KG1 (cell line): Measurements from ENCODE around the gene SERPIND1.

ENCODE experiments used
- DNase-seq: peaks from one replicate; lab custom pipeline; 2025; lab: John Stamatoyannopoulos, UW

SERPIND1 gene

GRCh38 chr22:20776624-20777405 lies 2.9 kb downstream of the SERPIND1 start:
- no peak for DNase-seq

GRCh38 chr22:20777420-20778177 lies 3.7 kb downstream of the SERPIND1 start:
- no peak for DNase-seq

- no peak for DNase-seq
These were observed 5.3 kb downstream of the SERPIND1 start for GRCh38 chr22:20779014-20779817.

DNA sequence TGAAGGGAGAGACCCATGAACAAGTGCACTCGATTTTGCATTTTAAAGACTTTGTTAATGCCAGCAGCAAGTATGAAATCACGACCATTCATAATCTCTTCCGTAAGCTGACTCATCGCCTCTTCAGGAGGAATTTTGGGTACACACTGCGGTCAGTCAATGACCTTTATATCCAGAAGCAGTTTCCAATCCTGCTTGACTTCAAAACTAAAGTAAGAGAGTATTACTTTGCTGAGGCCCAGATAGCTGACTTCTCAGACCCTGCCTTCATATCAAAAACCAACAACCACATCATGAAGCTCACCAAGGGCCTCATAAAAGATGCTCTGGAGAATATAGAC lies 5.9 kb downstream of the SERPIND1 start:
- DNase-seq: no peak

GRCh38 chr22:20781272-20781990 lies 7.5 kb downstream of the SERPIND1 start:
- no peak for DNase-seq

DNA sequence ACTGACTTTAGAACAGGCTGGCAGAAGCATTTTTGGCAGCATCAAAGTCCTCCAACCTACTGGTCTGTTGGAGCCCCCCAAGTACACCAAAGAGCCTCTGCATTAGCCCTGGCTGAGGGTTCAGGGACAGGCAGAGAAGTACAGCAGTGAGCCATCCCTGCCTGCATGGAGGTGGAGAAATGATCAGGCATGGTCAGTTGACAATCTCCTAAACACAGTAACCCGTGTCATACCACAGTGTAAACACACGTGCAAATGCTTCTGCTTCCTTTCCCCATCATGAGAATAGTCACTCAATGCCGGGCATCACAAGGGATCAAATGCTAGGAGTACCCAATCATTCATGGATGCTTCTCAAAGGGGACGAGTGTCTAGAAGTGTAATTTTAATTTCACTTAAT lies 8.2 kb downstream of the SERPIND1 start:
- no peak for DNase-seq

GRCh38 chr22:20782596-20783299 lies 8.8 kb downstream of the SERPIND1 start:
- no peak for DNase-seq

- no peak for DNase-seq
These were observed 9.4 kb downstream of the SERPIND1 start for GRCh38 chr22:20783300-20783673.

DNA sequence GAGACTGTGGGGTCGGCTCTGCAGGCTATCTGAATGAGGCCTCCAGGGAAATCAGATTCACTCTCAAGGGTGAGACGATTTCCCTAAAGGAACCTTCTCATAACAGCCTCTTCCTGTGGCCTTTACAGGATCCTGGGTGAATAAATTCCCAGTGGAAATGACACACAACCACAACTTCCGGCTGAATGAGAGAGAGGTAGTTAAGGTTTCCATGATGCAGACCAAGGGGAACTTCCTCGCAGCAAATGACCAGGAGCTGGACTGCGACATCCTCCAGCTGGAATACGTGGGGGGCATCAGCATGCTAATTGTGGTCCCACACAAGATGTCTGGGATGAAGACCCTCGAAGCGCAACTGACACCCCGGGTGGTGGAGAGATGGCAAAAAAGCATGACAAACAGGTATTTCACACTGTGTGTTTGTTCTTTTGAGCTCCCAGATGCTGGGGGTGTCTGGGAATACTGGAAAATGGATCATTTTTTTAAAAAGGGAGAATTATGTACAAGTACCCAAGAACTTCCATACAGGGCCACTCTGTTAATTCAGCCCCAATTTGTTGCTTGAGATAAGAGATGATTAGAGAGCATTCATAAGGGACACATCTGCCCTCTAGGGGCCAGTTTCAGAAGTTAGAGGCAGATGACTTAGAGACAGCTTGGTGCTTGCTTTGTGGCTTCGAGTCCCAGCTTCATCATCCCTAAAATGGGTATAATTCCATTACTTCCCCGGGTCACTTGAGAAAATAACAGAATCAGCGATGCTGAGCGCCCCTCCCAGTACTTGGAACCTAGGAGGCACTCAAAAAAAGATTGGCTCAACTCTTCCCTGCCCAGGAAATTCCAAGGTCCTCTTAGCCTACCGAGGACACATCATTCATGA lies 10.2 kb downstream of the SERPIND1 start:
- no peak for DNase-seq

GRCh38 chr22:20785415-20785814 lies 11.5 kb downstream of the SERPIND1 start:
- DNase-seq: no peak

DNA sequence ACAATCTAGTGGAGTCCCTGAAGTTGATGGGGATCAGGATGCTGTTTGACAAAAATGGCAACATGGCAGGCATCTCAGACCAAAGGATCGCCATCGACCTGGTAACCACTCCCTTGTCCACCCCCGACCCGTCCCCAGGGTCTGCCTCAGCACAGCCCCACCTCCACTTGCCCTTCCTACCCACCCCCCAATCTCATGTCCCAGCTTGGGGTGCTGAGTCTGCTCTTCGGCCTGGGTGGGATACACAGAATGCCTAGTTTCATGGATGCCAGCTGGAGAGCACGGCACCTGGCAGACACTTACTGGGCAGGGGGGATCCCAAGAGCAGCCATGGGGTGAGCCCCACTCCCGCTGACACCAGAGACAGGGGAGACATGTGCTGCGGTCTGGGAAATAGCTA lies 12.1 kb downstream of the SERPIND1 start:
- no peak for DNase-seq

- no peak for DNase-seq
These were observed 12.6 kb downstream of the SERPIND1 start for GRCh38 chr22:20786536-20786979.

- DNase-seq: no peak
These were observed 13.3 kb downstream of the SERPIND1 start for GRCh38 chr22:20787223-20787622.

- no peak for DNase-seq
These were observed 14.1 kb downstream of the SERPIND1 start for GRCh38 chr22:20787746-20788626.

DNA sequence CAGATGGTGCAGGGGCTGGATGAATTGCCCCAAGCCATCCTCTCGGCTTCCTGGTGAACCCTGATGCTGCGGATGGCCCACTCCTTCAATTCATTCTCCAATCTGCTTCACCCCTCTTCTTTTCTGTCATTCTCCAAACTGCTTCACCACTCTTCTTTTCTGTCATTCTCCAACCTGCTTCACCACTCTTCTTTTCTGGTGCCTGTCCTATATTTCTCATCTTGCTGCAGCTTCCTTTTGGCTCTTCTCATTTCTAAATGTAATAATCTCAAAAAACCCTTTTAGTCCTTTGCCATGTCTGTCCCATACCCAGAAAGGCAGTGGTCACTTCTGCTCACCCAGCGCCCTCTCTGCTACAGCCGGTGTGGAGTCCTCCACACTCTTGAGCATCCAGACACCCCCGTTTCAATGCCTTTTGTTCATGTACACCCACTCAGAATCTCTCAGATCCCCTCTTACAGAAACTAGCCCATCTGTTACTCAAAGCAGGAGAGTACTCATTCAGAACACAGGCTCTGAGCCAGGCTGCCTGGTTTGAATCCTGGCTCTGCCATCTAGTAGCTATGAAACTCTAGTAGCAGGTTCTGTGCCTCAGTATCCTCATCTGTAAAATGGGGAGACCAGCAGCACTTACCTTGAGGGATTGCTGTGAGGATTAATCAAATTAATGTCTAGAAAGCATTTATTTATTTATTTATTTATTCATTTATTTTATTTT lies 14.9 kb downstream of the SERPIND1 start:
- DNase-seq: no peak

DNA sequence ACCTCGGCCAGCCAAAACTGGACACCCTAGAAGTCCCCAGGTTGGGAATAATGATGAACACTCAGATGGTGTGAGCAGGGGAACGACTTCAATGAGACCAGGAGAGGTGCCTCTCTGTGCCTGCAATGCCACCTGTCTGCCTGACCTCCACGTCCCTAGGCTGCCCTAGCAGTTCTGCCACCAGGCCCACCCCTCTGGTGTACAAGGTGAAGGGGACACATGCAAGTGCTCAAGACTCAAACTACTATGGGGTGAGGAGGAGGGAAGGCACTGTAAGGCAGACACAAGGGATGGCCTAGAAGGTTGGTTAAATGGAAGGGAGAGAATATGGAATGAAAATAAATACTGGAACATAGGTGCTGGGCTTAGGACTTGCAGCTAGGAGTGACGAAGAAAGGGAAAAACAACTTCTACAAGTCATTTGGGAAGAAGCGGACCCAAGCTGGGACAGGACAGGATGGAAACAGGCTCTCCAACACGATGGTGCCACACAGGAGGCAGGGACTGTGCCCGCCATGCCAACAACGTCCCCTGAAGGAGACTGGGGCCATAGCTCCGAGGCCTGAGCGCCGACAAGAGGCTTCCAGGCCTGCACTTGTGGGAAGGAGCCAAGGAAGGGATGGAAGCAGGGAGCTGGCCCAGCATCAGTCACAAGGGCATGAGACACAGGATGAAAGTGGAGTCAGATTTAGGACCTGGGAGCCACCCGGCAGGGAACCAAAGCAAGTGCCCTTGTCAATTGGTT lies 18.5 kb downstream of the SERPIND1 start:
- no peak for DNase-seq

DNA sequence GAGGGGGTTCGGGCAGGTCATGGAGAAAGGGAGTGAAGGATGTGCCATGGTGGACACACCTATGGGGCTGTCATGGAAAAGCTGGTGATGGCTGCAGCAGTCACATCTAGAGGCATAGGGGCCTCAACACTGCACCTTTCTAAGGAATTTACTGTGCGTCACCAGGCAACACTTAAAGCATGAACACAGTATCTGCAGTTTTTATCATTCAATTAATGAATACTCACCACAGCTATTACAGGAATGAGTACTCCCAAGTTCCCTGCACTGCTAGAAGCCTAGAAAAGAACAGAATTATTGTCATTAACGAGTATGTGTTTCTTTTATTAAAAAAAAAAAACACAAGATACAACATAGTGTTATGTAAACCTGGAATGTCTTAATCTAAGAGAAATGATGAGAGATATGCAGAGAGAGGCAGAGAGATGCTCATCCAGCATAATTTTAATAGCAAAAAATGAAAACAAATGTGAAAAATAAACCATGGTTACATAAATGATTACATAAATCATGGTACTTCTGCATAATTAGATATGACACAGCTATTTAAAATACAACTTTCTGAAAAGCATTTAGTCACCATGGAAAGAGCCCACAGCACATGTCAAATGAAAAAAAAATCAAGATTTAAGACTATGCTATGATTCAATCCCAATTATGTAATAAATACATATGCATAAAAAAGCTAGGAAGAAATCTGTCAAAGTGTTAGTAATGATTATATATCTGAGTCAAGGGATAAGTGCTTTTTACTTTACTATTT lies 19.2 kb downstream of the SERPIND1 start:
- no peak for DNase-seq
